Neural cell (in vitro differentiated cells): Measurements from ENCODE around the gene NLRC5. TPM values are rescaled to one million over a fixed set of nuclear protein-coding genes. Genes with fewer than 3 reads are reported as not detected.

Experiments used
- H2AFZ ChIP-seq: fragments of 200-600, 300-800 bp; sonication (generic), shearing (Covaris generic); 2 replicates; pipeline ENCODE4 v1.6.0; 2014; ENCODE audit warnings: low read depth, mild to moderate bottlenecking, antibody characterized with exemption, low read length, moderate library complexity
- H3F3A ChIP-seq: fragments of 200-600 bp; shearing (Covaris generic); 2 replicates; pipeline ENCODE4 v1.6.1; 2016; ENCODE audit warnings: mild to moderate bottlenecking, moderate library complexity, mixed read lengths, antibody characterized with exemption, low read length; ENCODE audit not compliant: insufficient read depth, poor library complexity, severe bottlenecking
- H3K27ac ChIP-seq: fragments of 200-600, 300-800 bp; sonication (generic), shearing (Covaris generic); 2 replicates; pipeline ENCODE4 v1.5.1; 2014; ENCODE audit warnings: mild to moderate bottlenecking, low read length, moderate library complexity
- H3K27me3 ChIP-seq: fragments of 300-800, 200-600 bp; sonication (generic), shearing (Covaris generic); 2 replicates; pipeline ENCODE4 v1.6.0; 2014; ENCODE audit warnings: mild to moderate bottlenecking, low read depth, low read length, moderate library complexity; ENCODE audit not compliant: insufficient read depth
- H3K36me3 ChIP-seq: fragments of 300-800, 200-600 bp; sonication (generic), shearing (Covaris generic); 2 replicates; pipeline ENCODE4 v1.5.1; 2014; ENCODE audit warnings: mild to moderate bottlenecking, antibody characterized with exemption, low read length, moderate library complexity; ENCODE audit not compliant: insufficient read depth
- H3K4me2 ChIP-seq: fragments of 300-800, 200-600 bp; sonication (generic), shearing (Covaris generic); 2 replicates; pipeline ENCODE4 v1.6.0; 2014; ENCODE audit warnings: mild to moderate bottlenecking, low read length
- H3K4me3 ChIP-seq: fragments of 300-800, 200-600 bp; sonication (generic), shearing (Covaris generic); 2 replicates; pipeline ENCODE4 v1.5.1; 2014; ENCODE audit warnings: mild to moderate bottlenecking, low read length, moderate library complexity
- H3K79me2 ChIP-seq: fragments of 200-600 bp; shearing (Covaris generic); replicated peaks from 2 replicates; pipeline ENCODE4 v1.6.0; 2014; ENCODE audit warnings: mild to moderate bottlenecking, low read length, moderate library complexity; ENCODE audit not compliant: insufficient read depth
- H3K9ac ChIP-seq: fragments of 300-800, 200-600 bp; sonication (generic), shearing (Covaris generic); 2 replicates; pipeline ENCODE4 v1.6.1; 2016; ENCODE audit warnings: mild to moderate bottlenecking, low read length, mixed read lengths
- H3K9me2 ChIP-seq: fragments of 200-600 bp; shearing (Covaris generic); 2 replicates; pipeline ENCODE4 v1.6.1; 2016; ENCODE audit warnings: mild to moderate bottlenecking, low read length, mixed read lengths; ENCODE audit not compliant: insufficient read depth
- H3K9me3 ChIP-seq: fragments of 200-600, 300-800 bp; sonication (generic), shearing (Covaris generic); 2 replicates; pipeline ENCODE4 v1.6.1; 2016; ENCODE audit warnings: mild to moderate bottlenecking, mixed run types, low read length, moderate library complexity, mixed read lengths
- H4K20me1 ChIP-seq: fragments of 200-600 bp; shearing (Covaris generic); 2 replicates; pipeline ENCODE4 v1.6.1; 2016; ENCODE audit warnings: mild to moderate bottlenecking, mixed run types; ENCODE audit not compliant: insufficient read depth
- CTCF ChIP-seq: fragments of 450-650 bp; IDR thresholded peaks from 2 replicates; pipeline ENCODE4 v1.5.1; 2014; ENCODE audit warnings: antibody characterized with exemption, mild to moderate bottlenecking, moderate library complexity; ENCODE audit not compliant: poor library complexity, severe bottlenecking
- EP300 ChIP-seq: fragments of 450-650 bp; conservative IDR thresholded peaks from 2 replicates; pipeline ENCODE4 v1.6.1; 2014; ENCODE audit warnings: antibody characterized with exemption, mild to moderate bottlenecking, moderate library complexity; ENCODE audit not compliant: poor library complexity, severe bottlenecking
- EZH2 ChIP-seq: fragments of 200-600, 300-800 bp; shearing (Covaris generic), sonication (generic); IDR thresholded peaks from 2 replicates; pipeline ENCODE4 v1.6.1; 2014; ENCODE audit warnings: antibody characterized with exemption, low read length, borderline replicate concordance, mild to moderate bottlenecking; ENCODE audit not compliant: insufficient read depth, poor library complexity, severe bottlenecking
- MXI1 ChIP-seq: fragments of 450-650 bp; conservative IDR thresholded peaks from 2 replicates; pipeline ENCODE4 v1.6.1; 2014; ENCODE audit warnings: antibody characterized with exemption, mild to moderate bottlenecking; ENCODE audit not compliant: poor library complexity, severe bottlenecking
- POLR2AphosphoS5 ChIP-seq: IDR thresholded peaks from 2 replicates; pipeline ENCODE4 v1.6.1; 2012
- RAD21 ChIP-seq: fragments of 450-650 bp; conservative IDR thresholded peaks from 2 replicates; pipeline ENCODE4 v1.6.1; 2014; ENCODE audit warnings: antibody characterized with exemption, mild to moderate bottlenecking, moderate library complexity
- SMC3 ChIP-seq: fragments of 450-650 bp; conservative IDR thresholded peaks from 2 replicates; pipeline ENCODE4 v1.6.1; 2014; ENCODE audit warnings: antibody characterized with exemption, mild to moderate bottlenecking, moderate library complexity; ENCODE audit not compliant: poor library complexity
- TAF1 ChIP-seq: IDR thresholded peaks from 2 replicates; pipeline ENCODE4 v1.6.1; 2012; ENCODE audit warnings: low read depth
- polyA plus RNA-seq: library from polyadenylated mRNA; depleted of rRNA; stranded (reverse); fragments of >200 nt; gene quantifications from 2 replicates; pipeline ENCODE4 v1.2.3, GENCODE V29; 2014
- TF ChIP-seq, protein P1 (sequence below): IDR thresholded peaks from 2 replicates; pipeline ENCODE4 v1.6.1; 2012; ENCODE audit warnings: borderline replicate concordance

Gene NLRC5
- polyA plus RNA-seq, 1 donor from 2014 or later: not detected

- Histone ChIP-seq H3K9ac (no peak overlapping the region), H4K20me1 (no peaks in the 10 kb centered on the region), H3K4me2 (no peak overlapping the region), H3K36me3 (no peaks in the 10 kb centered on the region), H3K27ac (no peak overlapping the region), H2AFZ (no peak overlapping the region), H3K27me3 (no peaks in the 10 kb centered on the region), H3K9me3 (no peaks in the 10 kb centered on the region), H3K79me2 (no peaks in the 10 kb centered on the region), H3F3A (no peaks in the 10 kb centered on the region), H3K4me3 (no peak overlapping the region), H3K9me2 (no peaks in the 10 kb centered on the region)
- no peak for TF ChIP-seq MXI1
- TF ChIP-seq POLR2AphosphoS5: no peak
Observed at GRCh38 chr16:57127836-57128235, 138.5 kb downstream of the NLRC5 start.

GRCh38 chr16:57128771-57129389 lies 139.5 kb downstream of the NLRC5 start:
- Histone ChIP-seq H2AFZ (no peak overlapping the region), H3K9me3 (no peaks in the 10 kb centered on the region), H3K27ac (no peak overlapping the region), H3K9me2 (no peaks in the 10 kb centered on the region), H3K4me2 (no peak overlapping the region), H3K4me3 (no peak overlapping the region), H3K36me3 (no peaks in the 10 kb centered on the region), H3F3A (no peaks in the 10 kb centered on the region), H3K27me3 (no peaks in the 10 kb centered on the region), H4K20me1 (no peaks in the 10 kb centered on the region), H3K79me2 (no peaks in the 10 kb centered on the region), H3K9ac (no peak overlapping the region)
- TF ChIP-seq EZH2: no peak

DNA sequence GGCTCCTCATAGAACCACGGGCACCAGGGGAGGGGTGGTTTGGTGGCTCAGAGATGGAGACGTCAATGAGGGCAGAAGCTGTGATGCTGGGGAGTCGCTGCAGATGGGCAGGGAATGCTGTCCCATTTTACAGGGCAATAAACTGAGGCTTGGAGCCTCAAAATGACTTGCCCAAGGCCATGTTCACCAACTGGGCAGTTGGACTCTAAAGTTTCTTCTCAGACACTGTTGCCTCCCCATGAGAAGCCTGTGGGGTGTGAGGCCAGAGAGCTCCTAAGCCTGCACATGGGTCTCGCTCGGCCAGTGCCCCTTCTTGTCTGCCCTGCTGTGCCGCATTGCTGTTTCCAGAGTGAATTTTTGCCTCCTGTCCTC lies 141.6 kb downstream of the NLRC5 start:
- Histone ChIP-seq H3K36me3 (no peaks in the 10 kb centered on the region), H3K4me3 (no peak overlapping the region)

More for the DNA sequence above, 141.6 kb downstream of the NLRC5 start:
- Histone ChIP-seq H3K27me3 (no peaks in the 10 kb centered on the region), H4K20me1 (no peaks in the 10 kb centered on the region), H3K9me3 (no peaks in the 10 kb centered on the region), H3K4me2 (no peak overlapping the region), H3K9ac (no peak overlapping the region), H3K27ac (no peak overlapping the region), H3F3A (no peaks in the 10 kb centered on the region), H3K79me2 (no peaks in the 10 kb centered on the region), H2AFZ (no peak overlapping the region), H3K9me2 (no peaks in the 10 kb centered on the region)
- TF ChIP-seq RAD21 (no peak), MXI1 (no peak), POLR2AphosphoS5 (no peak), CTCF (no peak), SMC3 (no peak), EP300 (no peak), EZH2 (no peak), TAF1 (no peak)
- TF ChIP-seq, protein P1, sequence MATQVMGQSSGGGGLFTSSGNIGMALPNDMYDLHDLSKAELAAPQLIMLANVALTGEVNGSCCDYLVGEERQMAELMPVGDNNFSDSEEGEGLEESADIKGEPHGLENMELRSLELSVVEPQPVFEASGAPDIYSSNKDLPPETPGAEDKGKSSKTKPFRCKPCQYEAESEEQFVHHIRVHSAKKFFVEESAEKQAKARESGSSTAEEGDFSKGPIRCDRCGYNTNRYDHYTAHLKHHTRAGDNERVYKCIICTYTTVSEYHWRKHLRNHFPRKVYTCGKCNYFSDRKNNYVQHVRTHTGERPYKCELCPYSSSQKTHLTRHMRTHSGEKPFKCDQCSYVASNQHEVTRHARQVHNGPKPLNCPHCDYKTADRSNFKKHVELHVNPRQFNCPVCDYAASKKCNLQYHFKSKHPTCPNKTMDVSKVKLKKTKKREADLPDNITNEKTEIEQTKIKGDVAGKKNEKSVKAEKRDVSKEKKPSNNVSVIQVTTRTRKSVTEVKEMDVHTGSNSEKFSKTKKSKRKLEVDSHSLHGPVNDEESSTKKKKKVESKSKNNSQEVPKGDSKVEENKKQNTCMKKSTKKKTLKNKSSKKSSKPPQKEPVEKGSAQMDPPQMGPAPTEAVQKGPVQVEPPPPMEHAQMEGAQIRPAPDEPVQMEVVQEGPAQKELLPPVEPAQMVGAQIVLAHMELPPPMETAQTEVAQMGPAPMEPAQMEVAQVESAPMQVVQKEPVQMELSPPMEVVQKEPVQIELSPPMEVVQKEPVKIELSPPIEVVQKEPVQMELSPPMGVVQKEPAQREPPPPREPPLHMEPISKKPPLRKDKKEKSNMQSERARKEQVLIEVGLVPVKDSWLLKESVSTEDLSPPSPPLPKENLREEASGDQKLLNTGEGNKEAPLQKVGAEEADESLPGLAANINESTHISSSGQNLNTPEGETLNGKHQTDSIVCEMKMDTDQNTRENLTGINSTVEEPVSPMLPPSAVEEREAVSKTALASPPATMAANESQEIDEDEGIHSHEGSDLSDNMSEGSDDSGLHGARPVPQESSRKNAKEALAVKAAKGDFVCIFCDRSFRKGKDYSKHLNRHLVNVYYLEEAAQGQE: no peak
